IMR-90 (cell line): Measurements from ENCODE around the gene INO80. TPM values are rescaled to one million over a fixed set of nuclear protein-coding genes. Genes with fewer than 3 reads are reported as not detected.
A peak's percentile ranks its signal among the peaks of the same experiment; 100 is the strongest.

ENCODE experiments used
- ATAC-seq: fragments of 200-7000 bp; cut with Tn5 transposase; 2 replicates; pipeline ENCODE4 v1.9.1; 2020; ENCODE audit warnings: low read depth, mild to moderate bottlenecking, moderate library complexity
- BruUV-seq: library from RNA; stranded (reverse); fragments of 400-500 nt; replicated peaks from 2 replicates; lab custom pipeline; 2021; lab: Mats Ljungman, UMichigan
- CTCF ChIA-PET: fragments of 300-600 bp; formaldehyde crosslinking; extraction: SDS; loops from one replicate; lab custom pipeline; 2021; ENCODE audit warnings: antibody characterized with exemption; lab: Yijun Ruan, JAX
- POLR2A ChIA-PET: fragments of 300-600 bp; sonication (Branson Sonifier 250); formaldehyde crosslinking; loops from one replicate; lab custom pipeline; 2022; ENCODE audit warnings: antibody characterized with exemption; ENCODE audit not compliant: unreplicated experiment; lab: Charles Lee
- DNase-seq: peaks from one replicate; pipeline ENCODE4 v3.0.0; 2013
- H2AFZ ChIP-seq: replicated peaks from 2 replicates; pipeline ENCODE3; 2013; ENCODE audit warnings: low read length, mild to moderate bottlenecking; ENCODE audit not compliant: poor library complexity
- H2AK5ac ChIP-seq: 2 replicates; pipeline ENCODE4 v1.6.1; 2013; ENCODE audit warnings: low read depth, low read length, inconsistent platforms
- H2AK9ac ChIP-seq: replicated peaks from 2 replicates; pipeline ENCODE3; 2013; ENCODE audit warnings: mild to moderate bottlenecking, low read depth, low read length, moderate library complexity; ENCODE audit not compliant: poor library complexity
- H2BK120ac ChIP-seq: 2 replicates; pipeline ENCODE4 v1.6.1; 2013; ENCODE audit warnings: low read depth, low read length, inconsistent platforms
- H2BK15ac ChIP-seq: 3 replicates; pipeline ENCODE4 v1.6.1; 2013; ENCODE audit warnings: low read depth, low read length, inconsistent platforms
- H2BK20ac ChIP-seq: 2 replicates; pipeline ENCODE4 v1.6.1; 2013; ENCODE audit warnings: low read depth, mild to moderate bottlenecking, inconsistent platforms, low read length, moderate library complexity
- H2BK5ac ChIP-seq: 2 replicates; pipeline ENCODE4 v1.6.1; 2013; ENCODE audit warnings: mild to moderate bottlenecking, low read depth, low read length, inconsistent platforms; ENCODE audit not compliant: poor library complexity, severe bottlenecking
- H3K14ac ChIP-seq: replicated peaks from 2 replicates; pipeline ENCODE4 v1.6.1; 2013; ENCODE audit warnings: low read depth, low read length, inconsistent platforms
- H3K18ac ChIP-seq: 2 replicates; pipeline ENCODE4 v1.6.1; 2013; ENCODE audit warnings: low read depth, low read length, control low read depth
- H3K23ac ChIP-seq: 2 replicates; pipeline ENCODE4 v1.6.1; 2013; ENCODE audit warnings: low read depth, low read length, inconsistent platforms
- H3K27ac ChIP-seq: 2 replicates; pipeline ENCODE4 v1.5.1; 2013; ENCODE audit warnings: mild to moderate bottlenecking, control low read depth, low read length; ENCODE audit not compliant: insufficient read depth
- H3K27me3 ChIP-seq: 2 replicates; pipeline ENCODE4 v1.6.1; 2013; ENCODE audit warnings: low read length; ENCODE audit not compliant: control insufficient read depth, insufficient read depth
- H3K36me3 ChIP-seq: 2 replicates; pipeline ENCODE4 v1.6.1; 2013; ENCODE audit warnings: low read length, mixed read lengths; ENCODE audit not compliant: control insufficient read depth, insufficient read depth
- H3K4ac ChIP-seq: 2 replicates; pipeline ENCODE4 v1.6.1; 2013; ENCODE audit warnings: low read depth, low read length, inconsistent platforms
- H3K4me1 ChIP-seq: 2 replicates; pipeline ENCODE4 v1.6.1; 2013; ENCODE audit warnings: low read length, mixed read lengths; ENCODE audit not compliant: control insufficient read depth, insufficient read depth
- H3K4me2 ChIP-seq: 2 replicates; pipeline ENCODE4 v1.6.1; 2013; ENCODE audit warnings: low read depth, mild to moderate bottlenecking, control low read depth, low read length, moderate library complexity
- H3K4me3 ChIP-seq: 2 replicates; pipeline ENCODE4 v1.5.1; 2013; ENCODE audit warnings: low read depth, mild to moderate bottlenecking, control low read depth, low read length, moderate library complexity; ENCODE audit not compliant: insufficient read depth
- H3K56ac ChIP-seq: 2 replicates; pipeline ENCODE4 v1.6.1; 2013; ENCODE audit warnings: low read length, inconsistent platforms; ENCODE audit not compliant: insufficient read depth; ENCODE audit errors: extremely low read depth
- H3K79me1 ChIP-seq, 2 experiments: 2 replicates each; pipeline ENCODE4 v1.6.1; 2013; ENCODE audit warnings: low read length in 2 of 2, inconsistent platforms in 1 of 2, low read depth in 1 of 2
- H3K9ac ChIP-seq: 2 replicates; pipeline ENCODE4 v1.6.1; 2013; ENCODE audit warnings: low read depth, low read length, control low read depth
- H3K9me1 ChIP-seq: 2 replicates; pipeline ENCODE4 v1.6.1; 2013; ENCODE audit warnings: low read length, inconsistent platforms; ENCODE audit not compliant: insufficient read depth
- H3K9me3 ChIP-seq: 2 replicates; pipeline ENCODE4 v1.6.1; 2013; ENCODE audit warnings: low read length; ENCODE audit not compliant: control insufficient read depth, insufficient read depth
- H4K20me1 ChIP-seq: 2 replicates; pipeline ENCODE4 v1.6.1; 2013; ENCODE audit warnings: low read length, inconsistent platforms; ENCODE audit not compliant: insufficient read depth
- H4K5ac ChIP-seq: 2 replicates; pipeline ENCODE4 v1.6.1; 2013; ENCODE audit warnings: mild to moderate bottlenecking, low read depth, low read length, control low read depth
- H4K8ac ChIP-seq, 2 experiments: 2 replicates each; pipeline ENCODE4 v1.6.1; 2013; ENCODE audit warnings: low read depth in 2 of 2, low read length in 2 of 2, control low read depth in 1 of 2, inconsistent platforms in 1 of 2
- H4K91ac ChIP-seq: 2 replicates; pipeline ENCODE4 v1.6.1; 2013; ENCODE audit warnings: low read depth, low read length, inconsistent platforms; ENCODE audit not compliant: insufficient read depth
- ELK1 ChIP-seq: fragments of 150-350 bp; IDR thresholded peaks from 2 replicates; pipeline ENCODE4 v1.6.1; 2016; ENCODE audit warnings: low read depth, mild to moderate bottlenecking, low read length, moderate library complexity, borderline replicate concordance
- MAFK ChIP-seq: IDR thresholded peaks from 2 replicates; pipeline ENCODE4 v1.6.1; 2012; ENCODE audit warnings: low read depth, low read length, improper control_type of control experiment
- MAZ ChIP-seq: IDR thresholded peaks from 2 replicates; pipeline ENCODE4 v1.6.1; 2012; ENCODE audit warnings: low read depth, mild to moderate bottlenecking, low read length, improper control_type of control experiment, moderate library complexity, borderline replicate concordance
- RFX5 ChIP-seq: IDR thresholded peaks from 2 replicates; pipeline ENCODE4 v1.8.0; 2012; ENCODE audit warnings: low read depth, mild to moderate bottlenecking, low read length, moderate library complexity
- USF2 ChIP-seq: fragments of 150-350 bp; IDR thresholded peaks from 2 replicates; pipeline ENCODE4 v1.6.1; 2017; ENCODE audit warnings: mild to moderate bottlenecking, antibody characterized with exemption, low read length, low read depth
- WGBS, 2 experiments: methylation state at CpG; one replicate each; pipeline versions ENCODE4 v1.1.5 to v1.1.7; 2013; ENCODE audit warnings: missing lambda C conversion rate in 2 of 2; ENCODE audit not compliant: insufficient read length in 1 of 2; ENCODE audit errors: extremely low coverage in 2 of 2; 5-methylcytosine and 5-hydroxymethylcytosine counted together
- dilution Hi-C: fragments of 300-500 bp; cut with HindIII; formaldehyde crosslinking; loops from one replicate; pipeline ENCODE4 v1.14.3; 2018; ENCODE audit warnings: low sequenced_read_pairs; ENCODE audit not compliant: unreplicated experiment
- in situ Hi-C: fragments of 300-500 bp; cut with MboI; formaldehyde crosslinking; loops from 3 replicates; pipeline ENCODE4 v1.14.3; 2019; ENCODE audit warnings: low sequenced_read_pairs, inconsistent platforms, mixed read lengths
- intact Hi-C: fragments of 100-400 bp; cut with micrococcal nuclease; formaldehyde crosslinking; loops from 2 replicates; pipeline ENCODE4 v1.10.0; 2022
- polyA plus RNA-seq, 3 experiments: library from polyadenylated mRNA; depleted of rRNA; stranded (reverse); fragments of >200 nt; gene quantifications; 2 replicates each; pipeline ENCODE4 v1.2.3, GENCODE V29; 2012; ENCODE audit warnings: low replicate concordance in 1 of 3
- total RNA-seq: library from RNA; depleted of rRNA; stranded (reverse); fragments of >200 nt; gene quantifications from 2 replicates; pipeline ENCODE4 v1.2.3, GENCODE V29; 2012

INO80 gene
- total and polyA plus RNA-seq, 2 of the 4 experiments (the other 2 are of a cell fraction), result 6.0 to 13.3 TPM

GRCh38 chr15:41006479-41006878 is 109.6 kb downstream of the INO80 start (continued):
- no peak for TF ChIP-seq USF2

GRCh38 chr15:41004490-41004889 is 111.6 kb downstream of the INO80 start:
- H3K23ac ChIP-seq, result peak overlapping the region; percentile 29; the same call in 1 of the 2 replicates
- H2AK5ac ChIP-seq, result peak overlapping the region; percentile 74
- H2BK120ac ChIP-seq, result peak overlapping the region; percentile 75
- H3K4me2 ChIP-seq, result no peak overlapping the region
- H3K56ac ChIP-seq, result no peak overlapping the region
- H3K9me1 ChIP-seq, result peaks cover 20% of the 10 kb centered on the region
- peak overlapping the region; percentile 13 to 57; a peak in 1 of 4 replicates for H4K8ac ChIP-seq
- no peak for TF ChIP-seq ELK1
- TF ChIP-seq MAZ, result no peak
- TF ChIP-seq RFX5, result no peak
- no peak for TF ChIP-seq MAFK
- ChIA-PET POLR2A (no interaction called here), CTCF (no interaction called here)
- H4K5ac ChIP-seq, result peak overlapping the region; percentile 76; the same call in 1 of the 2 replicates
- ATAC-seq, result no peak
- peak overlapping the region; percentile 25; the same call in 1 of the 2 replicates for H3K18ac ChIP-seq
- H4K20me1 ChIP-seq, result no peaks in the 10 kb centered on the region
- no peaks in the 10 kb centered on the region for H3K9me3 ChIP-seq
- H2BK5ac ChIP-seq, result peak overlapping the region; percentile 51
- H3K4ac ChIP-seq, result peak overlapping the region; percentile 76
- intact Hi-C loops, result no loop called here
- peak overlapping the region; percentile 48; the same call in 1 of the 2 replicates for H3K14ac ChIP-seq
- no peak for DNase-seq
- peak overlapping the region; percentile 98; the same call in 1 of the 3 replicates for H2BK15ac ChIP-seq
- no peaks in the 10 kb centered on the region for H3K27me3 ChIP-seq
- no peak overlapping the region for H2AK9ac ChIP-seq
- no peak overlapping the region for H3K4me3 ChIP-seq
- no peak overlapping the region; the same call in 1 of the 2 replicates for H3K27ac ChIP-seq
- dilution Hi-C loops, result no loop called here
- in situ Hi-C loops, result no loop called here
- no peak overlapping the region; the same call in 1 of the 2 replicates for H4K91ac ChIP-seq
- no TSS peak for BruUV-seq
- peaks cover 17% of the 10 kb centered on the region for H3K36me3 ChIP-seq
- peak overlapping the region; percentile 38; the same call in 1 of the 2 replicates for H2BK20ac ChIP-seq
- no CpG with 5 or more reads among the region's 3 CpGs for WGBS, 2 experiments
- no peak overlapping the region for H2AFZ ChIP-seq
- peaks cover 29 to 64% of the 10 kb centered on the region in 2 experiments for H3K79me1 ChIP-seq
- H3K9ac ChIP-seq, result no peak overlapping the region
- H3K4me1 ChIP-seq, result peaks cover 12% of the 10 kb centered on the region
